Left lung (tissue), 10 donors: ENCODE results near the gene FOCAD. TPM values are rescaled to one million over a fixed set of nuclear protein-coding genes. Genes with fewer than 3 reads are reported as not detected.

Experiments
- ATAC-seq: fragments of 200-7000 bp; cut with Tn5 transposase; one replicate; pipeline ENCODE4 v1.9.1; 2020; ENCODE audit warnings: moderate library complexity
- DNase-seq, 4 donors: peaks; one replicate each; pipeline ENCODE4 v3.0.0-alpha.2; 2013 to 2020
- H3K27ac ChIP-seq, 2 donors: fragments of 200-600 bp; sonication (generic) in 1 of 2; one replicate each; pipeline versions ENCODE4 v1.5.0 to v1.8.0; 2020 to 2021
- H3K27me3 ChIP-seq, 2 donors: fragments of 200-600 bp; sonication (generic) in 1 of 2; one replicate each; pipeline versions ENCODE4 v1.5.0 to v1.8.0; 2020 to 2021
- H3K36me3 ChIP-seq, 2 donors: fragments of 200-600 bp; sonication (generic) in 1 of 2; one replicate each; pipeline versions ENCODE4 v1.5.0 to v1.8.0; 2020 to 2021
- H3K4me1 ChIP-seq, 2 donors: fragments of 200-600 bp; one replicate each; pipeline ENCODE4 v1.8.0; 2021
- H3K4me3 ChIP-seq, 2 donors: fragments of 200-600 bp; sonication (generic) in 1 of 2; one replicate each; pipeline versions ENCODE4 v1.5.0 to v1.8.0; 2020 to 2021; ENCODE audit warnings: mild to moderate bottlenecking in 1 of 2
- H3K9me3 ChIP-seq, 2 donors: fragments of 200-600 bp; sonication (generic) in 1 of 2; one replicate each; pipeline versions ENCODE4 v1.5.0 to v1.8.0; 2020 to 2021
- intact Hi-C, 2 donors: fragments of 100-400 bp; cut with DNase I; formaldehyde crosslinking; loops; one replicate each; pipeline versions ENCODE4 v1.11.2 to v1.14.2; 2022
- polyA plus RNA-seq, 6 donors: library from polyadenylated mRNA; unstranded; fragments of 120-200 nt; gene quantifications; one replicate each; pipeline ENCODE4 v1.2.1, GENCODE V29; 2013; ENCODE audit not compliant: insufficient read length in 6 of 6
- total RNA-seq, 2 donors: library from RNA; stranded (reverse); fragmentation: NEBNext Ultra II Directional; extraction: Animal tissue kit (Norgen Biotek cat#: 25700); gene quantifications; one replicate each; pipeline ENCODE4 v1.2.1, GENCODE V29; 2021
- TF ChIP-seq, protein P1 (sequence below), 2 donors: fragments of 200-600 bp; sonication (generic) in 1 of 2; IDR thresholded peaks; one replicate each; pipeline versions ENCODE4 v1.5.0 to v1.8.0; 2021; ENCODE audit warnings: antibody characterized with exemption in 2 of 2
- donor health status: DM: no; HTN: yes; CAD: no.
- donor health status: DM: no; HTN: no; CAD: no.

The FOCAD gene
- total and polyA plus RNA-seq, 8 donors: 23.6 to 43.1 (median 29.9) TPM

DNA sequence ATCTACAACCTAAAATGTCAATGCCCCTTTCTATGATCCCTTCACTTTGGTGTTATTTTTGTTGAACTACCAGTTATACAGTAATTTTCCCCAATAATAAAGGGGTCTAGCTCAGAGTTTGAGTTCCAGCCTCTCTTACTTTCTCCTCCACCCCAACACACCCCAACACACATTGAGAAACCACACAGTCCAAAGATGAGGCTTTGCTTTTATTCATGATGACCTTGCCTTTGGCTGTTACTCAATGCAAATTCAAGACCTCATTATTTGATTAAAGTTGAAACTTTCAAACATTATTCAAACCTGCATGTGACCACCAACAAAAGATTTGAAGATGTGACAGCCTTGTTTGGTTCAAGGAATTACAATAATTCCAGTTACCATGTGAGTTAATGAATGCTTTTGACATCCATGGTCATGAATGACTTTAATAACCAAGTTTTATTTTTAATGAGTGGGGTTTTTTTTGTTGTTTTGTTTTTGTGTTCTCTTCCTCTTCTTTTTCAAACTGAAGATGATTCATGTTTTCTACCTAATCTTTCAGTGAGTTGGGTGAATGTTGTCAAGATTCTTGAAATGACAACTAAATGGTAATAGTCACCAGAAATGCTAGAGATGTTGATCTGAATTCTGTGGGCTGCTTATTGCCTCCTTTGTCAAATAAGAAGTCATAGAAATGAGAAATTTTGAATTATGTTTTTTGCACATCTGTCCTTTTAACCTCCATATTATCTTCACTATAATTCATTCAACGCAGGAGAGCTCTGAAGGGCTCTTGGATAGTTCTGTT, 241.4 kb downstream of the FOCAD start:
- Histone ChIP-seq H3K27ac (no peak overlapping the region), H3K4me3 (no peak overlapping the region), H3K9me3 (no peaks in the 10 kb centered on the region), H3K4me1 (no peaks in the 10 kb centered on the region), H3K27me3 (no peaks in the 10 kb centered on the region), H3K36me3 (no peaks in the 10 kb centered on the region)
- TF ChIP-seq, protein P1, sequence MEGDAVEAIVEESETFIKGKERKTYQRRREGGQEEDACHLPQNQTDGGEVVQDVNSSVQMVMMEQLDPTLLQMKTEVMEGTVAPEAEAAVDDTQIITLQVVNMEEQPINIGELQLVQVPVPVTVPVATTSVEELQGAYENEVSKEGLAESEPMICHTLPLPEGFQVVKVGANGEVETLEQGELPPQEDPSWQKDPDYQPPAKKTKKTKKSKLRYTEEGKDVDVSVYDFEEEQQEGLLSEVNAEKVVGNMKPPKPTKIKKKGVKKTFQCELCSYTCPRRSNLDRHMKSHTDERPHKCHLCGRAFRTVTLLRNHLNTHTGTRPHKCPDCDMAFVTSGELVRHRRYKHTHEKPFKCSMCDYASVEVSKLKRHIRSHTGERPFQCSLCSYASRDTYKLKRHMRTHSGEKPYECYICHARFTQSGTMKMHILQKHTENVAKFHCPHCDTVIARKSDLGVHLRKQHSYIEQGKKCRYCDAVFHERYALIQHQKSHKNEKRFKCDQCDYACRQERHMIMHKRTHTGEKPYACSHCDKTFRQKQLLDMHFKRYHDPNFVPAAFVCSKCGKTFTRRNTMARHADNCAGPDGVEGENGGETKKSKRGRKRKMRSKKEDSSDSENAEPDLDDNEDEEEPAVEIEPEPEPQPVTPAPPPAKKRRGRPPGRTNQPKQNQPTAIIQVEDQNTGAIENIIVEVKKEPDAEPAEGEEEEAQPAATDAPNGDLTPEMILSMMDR (IDR thresholded peaks at IDR 0.05): no peak
- intact Hi-C loops: no loop called here
- ATAC-seq (no peak), DNase-seq (no peak)

DNA sequence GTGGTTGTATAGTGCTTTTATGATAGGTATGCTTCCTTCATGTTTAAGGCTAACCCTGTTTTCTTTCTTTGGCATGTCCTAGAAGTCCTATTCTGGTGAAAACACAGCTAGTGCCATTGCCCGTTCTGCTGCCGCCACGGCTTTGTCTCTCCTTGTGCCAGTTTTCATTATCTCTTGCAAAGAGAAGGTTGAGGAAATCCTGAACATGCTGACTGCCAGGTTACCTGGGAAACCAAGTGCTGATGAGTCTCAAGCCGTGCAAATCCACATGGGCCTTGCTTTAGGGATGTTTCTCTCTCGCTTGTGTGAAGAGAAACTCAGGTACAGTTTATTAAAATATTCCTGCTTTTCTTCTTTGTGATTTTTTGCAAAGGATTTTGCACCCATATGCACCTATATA, 245.2 kb downstream of the FOCAD start:
- H3K9me3 ChIP-seq: no peaks in the 10 kb centered on the region
- H3K27ac ChIP-seq: no peak overlapping the region
- no peaks in the 10 kb centered on the region for H3K27me3 ChIP-seq
- H3K4me1 ChIP-seq: no peaks in the 10 kb centered on the region
- no peak for ATAC-seq
- no peak for DNase-seq
- intact Hi-C loops: no loop called here
- TF ChIP-seq, protein P1 (IDR thresholded peaks at IDR 0.05): no peak
- no peak overlapping the region for H3K4me3 ChIP-seq
- peaks cover 0 to 3% of the 10 kb centered on the region in 2 donors for H3K36me3 ChIP-seq

DNA sequence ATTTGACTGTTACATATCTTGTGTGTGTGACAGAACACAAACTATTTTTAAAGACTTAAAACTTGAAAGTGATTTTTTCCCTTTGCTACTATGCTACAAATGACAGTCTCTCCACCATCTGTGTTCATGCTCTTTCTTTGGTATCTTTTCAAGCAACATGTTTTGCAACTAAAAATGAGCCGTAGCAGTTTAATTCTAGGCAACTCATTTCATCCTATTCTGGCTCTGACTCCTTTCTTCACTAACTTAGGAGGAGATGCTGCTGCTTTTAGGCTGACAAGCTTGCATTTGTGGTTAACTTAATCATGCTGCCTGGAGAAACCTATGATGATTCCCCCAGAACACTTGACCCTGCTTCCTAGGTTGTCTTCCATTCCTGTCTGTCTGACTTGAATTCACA, 246.8 kb downstream of the FOCAD start:
- H3K4me1 ChIP-seq: no peaks in the 10 kb centered on the region
- ATAC-seq (no peak), DNase-seq (no peak)
- intact Hi-C loops: no loop called here
- H3K4me3 ChIP-seq: no peak overlapping the region
- H3K9me3 ChIP-seq: no peaks in the 10 kb centered on the region
- peaks cover 0 to 11% of the 10 kb centered on the region in 2 donors for H3K36me3 ChIP-seq
- no peak overlapping the region for H3K27ac ChIP-seq
- TF ChIP-seq, protein P1 (IDR thresholded peaks at IDR 0.05): no peak
- no peaks in the 10 kb centered on the region for H3K27me3 ChIP-seq

DNA sequence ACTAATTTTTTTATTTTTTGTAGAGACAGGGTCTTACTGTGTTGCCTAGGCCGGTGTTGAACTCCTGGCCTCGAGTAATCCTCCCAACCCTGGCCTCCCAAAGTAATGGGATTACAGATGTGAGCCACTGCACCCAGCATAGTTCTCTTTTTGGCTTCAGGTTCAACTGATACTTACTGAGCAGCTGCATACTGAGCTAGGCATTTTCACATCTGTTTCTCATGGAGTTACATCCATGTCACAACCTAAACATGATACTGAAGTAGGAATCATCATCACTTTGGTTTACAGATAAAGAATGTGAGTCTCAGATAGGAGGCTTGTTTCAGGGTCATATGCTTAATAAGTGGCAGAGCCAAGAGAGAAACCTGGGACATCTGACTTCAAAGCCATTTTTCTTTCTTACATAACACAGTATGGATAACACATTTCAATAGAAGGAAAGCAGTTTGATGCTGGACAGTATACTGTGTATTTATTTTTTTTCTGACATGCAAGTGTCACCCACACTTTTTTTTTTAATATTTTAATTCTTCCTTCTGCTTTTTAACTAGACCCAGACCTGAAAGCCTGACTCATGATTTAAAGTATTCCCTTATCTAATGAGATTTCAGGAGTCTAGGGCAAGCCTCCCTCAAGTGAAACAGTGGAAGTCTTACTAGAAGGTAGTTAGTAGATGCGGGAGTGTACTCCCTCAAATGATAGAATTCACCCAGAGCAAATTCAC, 256.6 kb downstream of the FOCAD start:
- H3K27me3 ChIP-seq: no peaks in the 10 kb centered on the region
- ATAC-seq (peak; percentile 56), DNase-seq (no peak)
- TF ChIP-seq, protein P1 (IDR thresholded peaks at IDR 0.05): no peak
- no peaks in the 10 kb centered on the region for H3K9me3 ChIP-seq
- intact Hi-C loops: loop anchor here in 1 of 2 donors (10.0 kb wide), 2 partner anchors 316 to 1016 kb away; partner anchors contain the start of gene MLLT3
- H3K27ac ChIP-seq: no peak overlapping the region
- no peak overlapping the region for H3K4me3 ChIP-seq
- H3K4me1 ChIP-seq: peaks cover 0 to 6% of the 10 kb centered on the region in 2 donors
- H3K36me3 ChIP-seq: no peaks in the 10 kb centered on the region

DNA sequence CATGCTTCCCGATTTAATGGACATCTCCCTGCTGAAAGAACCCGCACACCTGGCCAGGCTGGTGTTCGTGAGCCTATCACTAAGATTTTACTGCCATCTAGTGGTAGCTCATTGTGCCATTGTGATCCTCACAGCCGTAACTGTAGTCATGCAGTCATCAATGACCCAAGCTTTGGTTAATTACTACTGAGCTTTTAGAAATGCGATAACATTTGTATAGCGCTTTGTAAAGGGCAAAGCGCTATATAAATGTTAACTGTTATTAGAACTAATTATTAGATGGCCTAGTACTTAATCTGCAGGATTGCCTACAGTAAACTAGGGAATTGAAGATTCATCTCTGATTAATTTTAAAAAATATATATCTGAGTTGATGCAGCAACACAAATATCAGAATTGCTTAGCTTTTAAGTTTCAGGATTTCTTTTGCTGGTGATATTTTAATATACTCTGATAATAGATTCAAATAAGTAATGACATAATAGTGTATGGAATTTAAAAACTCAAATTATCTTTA, 257.2 kb downstream of the FOCAD start:
- H3K4me3 ChIP-seq: no peak overlapping the region
- peak in 3 of 4 donors; percentile 35 to 71 (median 42) for DNase-seq
- H3K27me3 ChIP-seq: no peaks in the 10 kb centered on the region
- intact Hi-C loops: loop anchor here in 1 of 2 donors (10.0 kb wide), 2 partner anchors 316 to 1016 kb away; partner anchors contain the start of gene MLLT3
- H3K9me3 ChIP-seq: no peaks in the 10 kb centered on the region
- H3K27ac ChIP-seq: no peak overlapping the region
- H3K36me3 ChIP-seq: no peaks in the 10 kb centered on the region
- peak; percentile 98 for ATAC-seq
- TF ChIP-seq, protein P1 (IDR thresholded peaks at IDR 0.05): peak; percentile 77 to 82
- peaks cover 0 to 6% of the 10 kb centered on the region in 2 donors for H3K4me1 ChIP-seq
